Activated T-cell treated with anti-CD3 and anti-CD28 coated beads for 48 hours (primary cell): ENCODE data around the gene RIMBP2.
"Not testable (repeated sequence)": the region's sequence is repeated elsewhere in the genome, so short reads cannot be mapped to it uniquely, and the experiment has no call there.

ENCODE experiments used
- DNase-seq: peaks from one replicate; pipeline ENCODE4 v3.0.0-alpha.2; 2020; ENCODE audit warnings: low read depth

RIMBP2 gene

DNA sequence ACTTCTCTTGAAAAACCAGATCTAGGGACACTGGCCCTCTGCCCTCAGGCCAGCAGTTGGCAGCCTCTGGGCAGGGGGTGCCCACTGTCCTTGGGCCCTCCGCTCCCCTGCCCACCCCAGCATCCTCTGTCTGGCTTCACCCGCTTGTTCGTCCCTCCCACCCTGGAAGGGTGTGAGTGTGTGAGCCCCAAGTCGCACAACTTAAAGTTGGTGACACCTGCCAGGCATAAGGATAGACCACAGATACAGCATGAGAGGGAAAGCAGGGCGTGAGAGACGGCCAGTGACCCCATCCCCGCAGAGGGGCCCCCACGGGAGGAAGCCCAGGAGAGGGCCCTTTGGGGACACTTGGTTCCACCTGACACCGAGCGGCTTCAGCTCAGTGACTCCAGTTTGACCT, 23.5 kb upstream of the RIMBP2 start:
- DNase-seq: no peak

DNA sequence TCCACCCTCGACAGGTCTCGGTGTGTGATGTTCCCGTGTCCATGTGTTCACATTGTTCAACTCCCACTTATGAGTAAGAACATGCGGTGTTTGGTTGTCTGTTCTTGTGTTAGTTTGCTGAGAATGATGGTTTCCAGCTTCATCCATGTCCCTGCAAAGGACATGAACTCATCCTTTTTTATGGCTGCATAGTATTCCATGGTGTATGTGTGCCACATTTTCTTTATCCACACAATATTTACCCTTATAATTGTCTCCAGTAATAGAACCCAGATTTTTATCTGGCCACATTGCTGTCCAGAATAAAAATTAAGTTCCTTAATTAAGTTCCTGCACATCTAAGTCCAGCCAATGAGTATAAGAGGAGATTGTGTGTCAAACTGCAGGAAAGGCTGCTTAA, 22.3 kb upstream of the RIMBP2 start:
- DNase-seq: not testable (repeated sequence)

DNA sequence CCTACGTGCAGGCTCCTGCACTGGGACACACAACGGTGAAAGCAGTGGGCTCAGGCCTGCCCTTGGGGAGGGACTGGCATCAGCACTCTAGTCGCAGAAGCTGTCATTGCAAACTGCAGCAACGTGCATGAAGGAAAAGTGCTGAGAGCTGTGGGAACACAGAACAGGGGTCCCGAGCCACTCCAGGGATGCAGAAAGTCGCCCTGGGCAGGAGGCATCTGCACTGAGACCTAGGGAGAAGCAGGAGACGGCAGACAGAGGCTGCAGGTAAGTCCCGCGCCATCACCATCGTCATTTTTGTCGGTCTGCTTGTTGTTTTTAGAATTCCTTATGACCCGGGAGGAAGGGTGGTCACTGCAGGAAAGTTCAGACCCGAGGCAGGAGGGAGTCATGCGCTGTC, 21.6 kb upstream of the RIMBP2 start:
- no peak for DNase-seq

- DNase-seq: no peak
Observed at GRCh38 chr12:130729344-130729743, 13.2 kb upstream of the RIMBP2 start.

GRCh38 chr12:130728158-130729058, 12.3 kb upstream of the RIMBP2 start:
- no peak for DNase-seq

DNA sequence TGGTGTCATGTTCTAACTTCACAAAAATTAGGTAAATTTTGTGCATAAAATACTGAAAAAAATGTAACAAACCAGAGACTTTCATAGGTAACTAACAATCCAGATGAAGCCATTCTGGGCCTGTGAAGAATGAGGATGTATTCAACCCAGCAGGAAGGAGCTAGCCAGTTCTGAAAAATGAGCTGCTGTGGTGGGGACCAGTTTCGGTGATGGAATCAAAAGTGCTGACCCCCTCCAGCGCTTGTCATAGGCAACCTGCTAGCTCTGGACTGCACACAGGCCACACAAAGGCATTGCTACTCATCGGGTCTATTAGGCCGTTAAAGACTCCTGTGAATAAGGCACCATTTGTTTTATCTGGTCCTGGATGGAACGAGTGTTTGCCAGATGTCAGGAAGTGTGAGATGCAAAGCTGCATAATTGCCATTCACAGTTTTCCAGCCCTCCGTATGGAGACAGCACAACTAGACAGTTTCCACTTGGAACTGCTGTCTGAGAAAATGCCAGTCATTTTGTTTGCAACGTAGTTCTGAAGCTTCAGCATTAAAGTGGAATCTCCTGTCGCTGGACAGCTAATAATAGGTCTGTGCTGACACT, 3.3 kb upstream of the RIMBP2 start:
- DNase-seq: no peak

DNA sequence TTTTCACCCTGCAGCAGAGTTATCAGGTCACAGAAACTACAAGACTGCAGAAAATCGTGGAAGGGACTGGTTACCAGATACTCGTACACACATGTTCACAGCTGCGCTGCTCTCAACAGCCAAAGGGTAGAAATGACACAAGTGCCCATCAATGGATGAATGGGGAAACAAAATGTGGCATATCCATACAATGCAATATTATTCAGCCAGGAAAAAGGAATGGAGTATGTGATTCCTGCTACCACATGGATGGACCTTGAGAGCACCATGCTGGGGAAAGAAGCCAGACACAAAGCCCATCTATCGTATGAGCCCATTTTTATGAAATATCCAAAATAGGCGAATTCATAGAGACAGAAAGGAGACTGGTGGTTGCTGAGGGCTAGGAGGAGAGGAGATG, 1.7 kb upstream of the RIMBP2 start:
- DNase-seq: no peak

- DNase-seq: no peak
Observed at GRCh38 chr12:130716969-130717366, 869 bp upstream of the RIMBP2 start.

DNA sequence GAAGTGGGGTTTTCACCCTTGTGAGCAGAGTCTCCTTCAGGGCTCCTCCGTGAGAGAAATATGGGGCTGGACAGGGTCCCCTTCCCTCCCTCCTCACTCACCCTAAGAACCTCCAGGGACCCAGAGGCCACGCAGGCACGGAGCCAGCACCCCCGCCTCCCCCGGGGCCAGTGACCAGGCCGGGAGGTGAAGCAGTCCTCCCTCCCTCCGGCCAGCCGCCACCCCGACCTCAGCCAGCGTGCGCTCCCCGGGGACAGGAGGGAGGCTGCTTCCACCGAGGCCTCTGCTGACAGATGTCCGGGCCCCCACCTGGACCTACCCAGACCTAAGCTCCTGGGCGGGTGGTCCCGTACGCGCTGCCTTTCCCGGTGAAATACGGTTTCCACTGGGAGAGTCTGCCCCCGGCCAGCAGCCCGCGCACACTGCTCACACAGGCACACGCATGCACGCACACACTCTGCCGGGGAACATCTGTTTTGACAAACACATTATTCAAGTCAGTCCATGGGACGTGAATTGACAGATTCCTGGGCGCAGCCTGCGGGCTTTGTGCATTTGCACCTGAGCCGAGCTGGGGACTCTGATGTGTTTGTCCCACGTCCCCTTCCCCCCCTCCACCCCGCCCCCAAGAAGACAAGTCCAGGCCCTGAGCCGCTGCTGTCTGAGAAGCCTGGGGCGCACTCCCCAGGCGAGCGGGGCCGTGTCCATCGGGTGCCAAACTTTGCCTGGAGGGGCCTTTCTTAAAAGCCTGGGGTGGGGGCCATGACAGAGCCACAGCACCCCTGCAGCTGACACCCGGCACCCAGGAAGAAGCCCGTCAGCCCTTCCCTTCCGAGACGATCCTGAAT, 725 bp downstream of the RIMBP2 start:
- DNase-seq: no peak

- DNase-seq: no peak
Observed at GRCh38 chr12:130714591-130715149, 1.4 kb downstream of the RIMBP2 start.

GRCh38 chr12:130714091-130714590, 2.0 kb downstream of the RIMBP2 start:
- DNase-seq: no peak

DNA sequence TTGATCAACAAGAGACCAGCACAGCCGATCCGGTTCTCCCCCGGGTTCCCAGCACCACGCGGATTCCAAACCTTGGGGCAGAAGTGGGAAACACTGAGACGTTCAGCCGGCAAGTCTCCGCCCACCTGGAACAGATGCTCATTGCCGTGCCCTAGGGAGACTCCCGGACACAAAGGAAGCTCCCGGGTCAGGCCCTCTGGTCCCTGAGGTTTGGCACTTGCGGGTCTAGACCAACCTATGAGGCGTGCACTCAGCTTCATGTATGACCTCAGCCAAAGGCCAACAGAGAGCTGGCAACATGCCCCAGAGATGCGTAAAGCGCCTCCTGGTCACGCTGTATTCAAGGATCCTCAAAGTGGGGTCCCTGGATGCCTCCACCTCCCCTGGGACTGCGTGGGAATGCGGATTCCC, 2.5 kb downstream of the RIMBP2 start:
- no peak for DNase-seq

DNA sequence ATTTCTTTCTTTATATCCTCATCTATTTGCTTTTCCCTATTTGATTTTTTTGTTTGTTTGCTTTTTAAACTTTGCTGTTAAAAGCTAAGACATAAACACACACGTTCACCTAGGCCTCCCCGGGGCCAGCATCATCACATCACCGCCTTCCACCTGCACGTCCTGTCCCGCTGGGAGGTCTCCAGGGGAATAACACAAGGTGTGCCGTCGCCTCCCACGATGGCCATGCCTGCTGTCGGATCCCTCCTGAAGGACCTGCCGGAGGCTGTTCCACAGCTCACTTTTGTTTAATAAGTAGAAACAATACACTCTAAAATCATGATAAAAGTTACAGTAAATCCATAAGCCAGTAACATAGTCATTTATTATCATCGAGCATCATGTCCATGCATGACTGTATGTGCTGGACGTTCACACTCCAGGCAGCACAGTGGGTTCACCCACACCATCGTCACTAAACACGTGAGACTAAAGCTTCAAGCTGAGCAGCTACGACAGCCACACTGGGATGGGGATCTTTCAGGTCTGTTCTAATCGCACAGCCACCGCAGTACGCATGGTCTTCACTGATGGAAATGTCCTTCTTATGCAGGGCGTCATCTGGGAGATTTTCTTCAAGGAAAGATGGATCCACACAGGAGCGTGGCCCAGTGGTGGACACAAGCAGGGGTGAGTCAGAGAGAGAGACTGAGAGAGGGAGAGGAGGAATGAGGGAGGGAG, 3.6 kb downstream of the RIMBP2 start:
- no peak for DNase-seq

- no peak for DNase-seq
Observed at GRCh38 chr12:130711756-130712155, 4.3 kb downstream of the RIMBP2 start.

GRCh38 chr12:130710733-130711080, 5.4 kb downstream of the RIMBP2 start:
- no peak for DNase-seq

GRCh38 chr12:130709971-130710732, 5.9 kb downstream of the RIMBP2 start:
- no peak for DNase-seq

DNA sequence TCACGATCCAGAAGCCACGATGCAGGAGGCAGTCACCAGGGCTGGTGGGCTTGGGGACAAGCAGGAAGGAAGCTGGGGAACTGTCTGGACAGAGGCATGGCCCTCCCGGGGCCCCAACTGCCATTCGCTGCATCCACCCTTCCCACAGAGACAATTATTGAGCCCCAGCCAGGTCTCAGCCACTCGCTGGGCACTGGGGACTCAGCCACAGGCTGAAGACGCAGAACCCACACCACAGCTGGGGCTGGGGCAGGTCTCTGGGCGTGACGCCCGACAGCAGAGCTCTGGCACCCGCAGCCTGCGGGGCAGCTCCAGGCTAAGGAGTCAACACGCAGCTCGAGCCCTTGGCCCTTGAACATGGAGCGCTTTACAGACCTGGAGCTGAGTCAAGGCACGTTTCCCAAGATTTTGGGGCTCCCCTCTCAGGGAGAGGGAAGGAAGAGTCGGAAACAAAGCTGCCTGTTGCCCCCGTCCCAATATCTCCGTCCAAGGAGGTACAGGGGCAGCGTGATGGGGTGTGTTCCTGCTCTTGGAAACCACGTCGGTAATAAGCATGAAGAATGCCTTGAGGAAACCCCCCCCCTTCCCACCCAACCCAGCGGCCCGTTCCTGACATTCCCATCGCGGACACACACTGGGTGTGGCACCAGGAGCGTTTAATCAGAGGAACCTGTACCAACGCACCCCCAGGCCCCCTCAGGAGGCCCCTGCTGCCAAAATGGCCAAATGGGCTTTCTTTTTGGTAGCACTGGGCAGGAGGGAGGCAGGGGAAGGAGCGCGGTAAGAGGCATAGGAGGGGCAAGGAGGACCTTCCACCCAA, 6.7 kb downstream of the RIMBP2 start:
- DNase-seq: no peak

GRCh38 chr12:130708648-130709047, 7.5 kb downstream of the RIMBP2 start:
- DNase-seq: no peak

DNA sequence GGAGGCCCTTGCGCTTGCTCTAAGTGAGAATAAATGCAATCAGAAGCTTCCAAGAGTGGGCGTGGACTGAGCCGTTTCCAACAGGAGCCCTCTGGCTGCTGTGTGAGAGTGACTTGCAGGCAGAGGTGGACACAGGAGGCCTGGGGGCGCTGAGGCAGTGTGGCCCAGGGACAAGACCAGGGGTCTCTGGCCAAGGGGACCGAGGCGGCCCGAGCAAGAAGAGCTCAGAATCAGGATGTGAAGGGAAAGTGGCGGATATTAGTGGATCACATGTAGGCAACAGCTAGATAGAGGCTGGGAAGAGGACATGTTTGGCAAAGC, 8.6 kb downstream of the RIMBP2 start:
- DNase-seq: no peak

DNA sequence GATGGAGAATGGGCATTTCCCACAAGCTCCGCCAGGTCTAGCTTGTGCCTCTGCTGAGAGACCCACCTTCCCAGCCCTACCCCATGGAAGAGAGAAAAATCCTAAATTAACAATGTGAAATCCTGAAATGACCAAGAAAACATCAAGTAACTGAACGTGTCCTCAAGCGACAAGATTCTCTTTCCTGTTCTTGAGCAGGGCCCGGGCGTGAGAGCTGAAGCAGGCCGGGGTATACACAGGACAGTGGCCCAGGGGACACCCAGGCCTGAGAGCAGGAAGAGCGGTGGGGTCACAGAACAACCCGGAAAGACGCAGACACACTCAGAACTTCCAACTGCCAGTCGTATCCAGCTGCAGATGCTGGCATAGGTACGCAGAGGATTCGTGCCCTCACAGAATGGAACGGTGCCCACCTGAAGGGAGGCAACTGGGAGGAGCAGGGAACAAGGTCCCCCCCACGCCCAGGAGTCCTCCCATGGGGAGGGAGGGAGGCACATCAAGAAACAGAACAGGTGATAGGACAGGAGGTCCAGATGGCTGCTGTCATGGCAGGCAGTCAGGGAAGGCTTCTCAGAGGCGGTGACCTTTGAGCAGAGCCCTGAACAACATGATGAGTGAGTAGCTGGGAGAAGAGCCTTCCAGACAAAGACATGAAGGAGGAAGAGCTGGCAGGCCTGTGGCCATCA, 9.1 kb downstream of the RIMBP2 start:
- DNase-seq: no peak
